GM18507 (cell line): ENCODE measurements around the gene DEDD2.

ENCODE experiments used
- DNase-seq: peaks from one replicate; pipeline ENCODE4 v3.0.0; 2011; ENCODE audit warnings: low read depth; ENCODE audit not compliant: insufficient read length; ENCODE audit errors: extremely low spot score
- FAIRE-seq: peaks from 2 replicates; lab custom pipeline; 2011; peaks lifted over from hg19 to GRCh38; lab: Jason Lieb, UNC

The DEDD2 gene

DNA sequence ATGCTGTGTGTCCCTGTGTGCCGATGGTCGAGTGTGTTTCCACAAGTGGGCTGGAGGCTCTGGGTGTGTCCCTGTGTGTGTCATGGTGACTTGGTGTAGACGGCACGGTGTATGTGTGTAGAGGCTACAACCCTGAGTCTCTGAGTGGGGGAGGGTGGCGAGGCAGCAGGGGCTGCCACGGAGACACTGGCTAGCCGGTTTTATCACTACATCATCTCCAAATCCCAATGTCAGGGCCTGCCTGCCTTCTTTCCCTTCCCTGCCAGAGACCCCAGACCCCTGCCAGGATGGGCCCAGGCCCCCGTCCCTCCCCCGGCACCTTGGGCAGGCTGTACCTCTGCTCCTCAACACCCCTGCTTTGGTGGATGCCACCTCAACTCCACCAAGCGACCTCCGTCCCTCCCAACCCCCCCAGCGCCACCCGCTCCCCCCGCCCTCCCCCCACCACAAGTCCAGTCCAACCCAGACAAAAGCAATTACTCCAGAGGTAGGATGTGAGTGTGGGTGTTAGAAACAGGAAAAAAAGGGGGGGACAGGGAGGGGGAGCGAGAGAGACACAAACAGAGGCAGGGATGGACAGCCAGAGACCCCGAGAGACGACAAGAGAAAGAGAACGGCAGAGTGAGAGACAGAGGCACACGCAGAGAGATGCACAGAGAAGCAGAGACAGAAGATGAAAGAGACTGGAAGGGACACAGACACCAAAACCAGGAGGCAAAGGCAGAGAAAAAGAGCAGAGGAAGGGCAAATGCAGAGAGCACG is 63.6 kb downstream of the DEDD2 start:
- no peak for FAIRE-seq
- no peak for DNase-seq

DNA sequence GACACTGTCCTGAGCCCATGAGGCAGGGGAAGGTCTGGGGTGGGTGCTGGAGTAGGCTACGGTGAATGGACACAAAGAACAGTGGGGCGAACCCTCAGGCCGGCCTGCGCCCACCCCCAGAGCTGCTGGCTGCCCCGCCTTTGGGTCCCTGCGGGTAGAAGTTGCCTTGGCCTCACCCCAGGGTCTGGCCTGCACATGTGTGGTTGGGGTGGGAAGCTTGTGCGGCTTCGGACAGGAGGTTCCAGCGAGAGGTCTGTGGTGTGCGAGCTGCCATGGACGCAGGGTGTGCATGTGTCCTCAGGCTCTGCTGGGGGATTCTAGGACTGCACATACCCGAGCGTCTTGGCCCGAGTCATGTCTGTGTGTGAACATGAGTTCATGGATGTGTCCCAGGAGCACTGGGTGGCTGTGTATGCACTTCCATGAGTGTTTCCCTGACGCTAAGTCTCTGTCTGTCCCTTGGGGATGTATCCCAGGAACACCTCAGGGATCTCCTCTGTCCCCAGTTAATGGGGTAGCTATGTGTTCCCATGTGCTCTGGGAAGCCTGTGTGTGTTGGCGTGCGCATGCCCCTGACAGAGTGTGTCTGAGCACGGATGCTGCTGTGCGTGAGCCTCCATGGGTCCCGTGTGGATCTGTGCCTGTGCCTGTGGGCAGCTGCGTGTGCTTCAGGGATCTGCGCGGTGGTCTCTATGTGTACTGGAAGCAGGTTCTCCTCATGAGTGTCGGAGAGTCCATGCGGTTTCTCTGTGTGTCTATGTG is 64.4 kb downstream of the DEDD2 start:
- DNase-seq, result no peak
- FAIRE-seq, result no peak

DNA sequence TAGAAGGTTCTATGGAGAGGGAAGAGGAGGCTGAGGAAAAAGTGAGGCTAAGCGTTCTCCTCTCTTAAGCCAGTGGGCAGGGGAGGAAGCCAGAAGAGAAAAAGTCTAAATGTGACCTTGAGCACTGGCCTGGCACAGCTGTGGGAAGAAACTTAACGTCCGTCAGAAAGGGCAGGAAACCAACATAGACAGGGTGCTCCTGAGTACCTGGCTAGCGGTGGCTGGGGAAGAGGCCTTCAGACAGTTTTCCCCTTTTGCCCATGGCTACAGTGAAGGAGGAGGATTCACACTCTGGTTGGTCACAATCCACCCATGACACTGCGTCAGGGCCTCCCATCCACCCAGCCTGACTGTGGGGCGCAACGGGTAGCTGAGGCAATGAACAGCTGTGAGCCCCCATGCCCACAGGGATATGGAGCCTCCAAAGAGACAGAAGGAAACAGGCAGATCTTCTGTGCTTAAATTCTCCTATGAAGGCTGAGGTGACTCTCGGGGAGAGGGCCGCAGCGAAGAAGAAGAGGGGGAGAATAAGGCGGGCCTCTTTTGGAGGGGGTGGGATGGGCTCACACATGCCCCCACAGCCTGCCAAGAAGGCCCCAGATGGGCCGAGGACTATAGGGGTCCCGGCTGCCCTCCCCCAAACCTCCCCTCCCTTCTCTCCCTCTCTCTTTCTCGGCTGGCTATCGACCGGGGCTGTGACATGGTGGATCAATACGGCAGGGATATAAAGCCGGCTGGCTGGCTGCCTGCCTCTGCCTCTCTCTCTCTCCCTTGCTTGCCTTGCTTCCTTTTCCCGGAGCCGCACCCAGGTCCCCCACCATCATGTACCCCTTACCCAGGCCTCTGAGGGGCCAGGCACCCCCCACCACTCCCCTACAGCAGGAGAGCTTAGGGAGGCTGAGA is 65.4 kb downstream of the DEDD2 start:
- DNase-seq, result no peak
- no peak for FAIRE-seq

DNA sequence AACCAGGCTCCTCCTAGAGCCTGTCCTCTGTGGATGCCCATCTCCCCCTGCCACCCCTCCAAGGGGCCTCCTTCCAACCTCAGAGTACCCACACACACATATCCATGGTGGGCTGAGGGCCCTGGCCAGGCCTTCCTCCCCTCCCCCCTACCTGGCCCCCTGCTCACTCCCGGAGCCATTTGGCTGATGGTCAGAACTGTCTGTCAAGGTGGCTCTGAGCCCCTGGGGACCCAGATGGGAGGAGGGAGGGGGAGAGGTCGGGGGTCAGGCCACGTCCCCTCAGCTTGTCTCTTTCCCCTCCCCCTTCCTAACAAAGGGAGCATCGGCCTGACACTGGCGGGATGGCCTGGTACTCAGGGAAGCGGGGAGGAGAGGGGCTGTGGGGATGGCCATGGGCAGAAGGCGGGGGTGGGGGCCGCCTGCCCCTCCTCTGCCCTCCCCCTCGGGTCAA is 66.5 kb downstream of the DEDD2 start:
- FAIRE-seq (no peak), DNase-seq (no peak)

DNA sequence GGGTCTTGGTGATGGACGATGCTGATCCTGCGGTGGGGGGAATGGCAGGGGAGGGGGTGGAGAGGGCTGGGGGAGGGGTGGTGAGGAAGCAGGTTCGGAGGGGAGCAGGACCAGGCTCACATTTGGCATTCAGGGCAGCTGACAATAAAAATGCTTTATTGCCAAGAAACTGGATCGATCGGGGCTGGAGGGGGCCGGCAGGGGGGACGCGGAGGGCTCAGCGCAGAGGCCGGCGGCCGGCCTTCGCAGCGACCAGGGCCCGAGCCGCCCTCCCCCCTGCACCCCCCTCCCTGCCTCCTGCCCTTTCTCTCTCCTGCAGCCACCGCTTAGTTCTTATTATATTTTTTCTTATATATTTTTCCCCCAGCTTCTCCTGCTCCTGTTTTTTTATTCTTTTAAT is 67.1 kb downstream of the DEDD2 start:
- FAIRE-seq, result no peak

DNA sequence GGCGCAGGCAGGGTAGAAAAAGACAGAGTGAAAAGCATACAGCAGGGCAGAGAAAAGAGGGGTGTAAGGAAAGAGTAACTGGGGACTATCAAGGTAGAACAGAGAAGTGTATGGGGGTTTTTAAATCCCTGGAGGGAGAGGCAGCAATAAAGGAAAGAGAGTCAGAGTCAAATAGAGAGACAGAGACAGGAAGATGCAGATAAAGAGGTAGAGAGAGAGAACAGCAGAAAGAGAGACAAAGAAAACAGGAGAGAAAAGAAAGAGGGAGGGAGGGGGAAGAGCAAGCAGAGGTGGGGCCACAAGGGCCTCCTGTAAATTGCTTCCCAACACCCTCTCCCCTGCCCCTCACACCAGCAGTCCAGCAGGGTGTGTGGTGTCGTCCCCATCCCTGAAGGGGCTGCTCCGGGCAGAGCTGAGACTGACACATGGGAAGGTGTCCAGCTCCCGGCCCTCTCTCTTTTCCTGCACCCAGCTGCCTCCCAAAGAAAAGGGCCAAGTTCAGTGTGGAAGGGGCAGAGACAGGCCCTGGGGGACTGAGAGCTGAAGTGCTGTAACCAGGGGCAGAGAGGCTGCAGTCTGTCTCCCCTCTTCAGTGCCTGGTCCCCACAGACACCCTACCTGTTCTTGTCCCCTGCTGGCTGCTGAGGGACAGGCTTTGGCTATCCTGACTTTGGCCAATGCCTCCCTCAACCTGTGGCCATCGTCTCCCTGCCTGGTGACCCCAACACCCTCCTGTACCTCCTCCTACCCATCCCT is 67.9 kb downstream of the DEDD2 start:
- no peak for DNase-seq
- FAIRE-seq, result no peak

More for the DNA sequence above, 67.1 kb downstream of the DEDD2 start:
- DNase-seq, result no peak
